B cell (primary cell): Measurements from ENCODE around the gene ZNF724.

Experiments
- CTCF ChIP-seq: fragments of 200-600 bp; IDR thresholded peaks from one replicate; pipeline ENCODE4 v1.8.0; 2022; ENCODE audit warnings: antibody characterized with exemption, mild to moderate bottlenecking
- EZH2 ChIP-seq: IDR thresholded peaks from 2 replicates; pipeline ENCODE4 v1.6.1; 2012; ENCODE audit warnings: borderline replicate concordance, low read depth, mild to moderate bottlenecking, moderate library complexity, low read length; ENCODE audit not compliant: insufficient read depth, poor library complexity, severe bottlenecking

- TF ChIP-seq CTCF (no peak), EZH2 (no peak)
These were observed 43.9 kb upstream of the ZNF724 start for GRCh38 chr19:23294141-23294540.
